HepG2 (cell line): Measurements from ENCODE around the gene AGAP1. TPM values are rescaled to one million over a fixed set of nuclear protein-coding genes. Genes with fewer than 3 reads are reported as not detected.

ENCODE experiments used
- E2F5 ChIP-seq: sonication (generic); formaldehyde crosslinking; conservative IDR thresholded peaks from 2 replicates; pipeline ENCODE4 v1.4.0; 2020; ENCODE audit warnings: missing genetic modification reagents
- JUND ChIP-seq: sonication (generic); formaldehyde crosslinking; IDR thresholded peaks from 2 replicates; pipeline ENCODE4 v1.8.0; 2022; ENCODE audit warnings: mild to moderate bottlenecking, missing genetic modification reagents
- MIER2 ChIP-seq: IDR thresholded peaks from 2 replicates; pipeline ENCODE4 v1.6.1; 2016; ENCODE audit warnings: missing biosample characterization, missing genetic modification reagents
- MYPOP ChIP-seq: sonication (generic); formaldehyde crosslinking; IDR thresholded peaks from 2 replicates; pipeline ENCODE4 v1.8.1; 2023; ENCODE audit warnings: mild to moderate bottlenecking, moderate library complexity, missing genetic modification reagents
- NFE2 ChIP-seq: sonication (generic); formaldehyde crosslinking; IDR thresholded peaks from 2 replicates; pipeline ENCODE4 v1.4.0; 2020; ENCODE audit warnings: missing genetic modification reagents
- SIX4 ChIP-seq: sonication (generic); formaldehyde crosslinking; IDR thresholded peaks from 2 replicates; pipeline ENCODE4 v1.4.0; 2020; ENCODE audit warnings: missing genetic modification reagents
- SSRP1 ChIP-seq: IDR thresholded peaks from 2 replicates; pipeline ENCODE4 v1.6.1; 2016; ENCODE audit warnings: control low read depth
- STAT6 ChIP-seq: sonication (generic); formaldehyde crosslinking; IDR thresholded peaks from 2 replicates; pipeline ENCODE4 v1.4.0; 2020; ENCODE audit warnings: missing genetic modification reagents, mild to moderate bottlenecking, borderline replicate concordance
- U2AF2 ChIP-seq: fragments of 200-400 bp; formaldehyde crosslinking; IDR thresholded peaks from 2 replicates; pipeline ENCODE4 v1.6.1; 2017; ENCODE audit warnings: low read depth, mild to moderate bottlenecking, low read length
- XBP1 ChIP-seq: sonication (generic); formaldehyde crosslinking; IDR thresholded peaks from 2 replicates; pipeline ENCODE4 v1.5.0; 2020; ENCODE audit warnings: missing genetic modification reagents
- ZBTB39 ChIP-seq: sonication (generic); formaldehyde crosslinking; IDR thresholded peaks from 2 replicates; pipeline ENCODE4 v1.5.0; 2020; ENCODE audit warnings: missing genetic modification reagents
- ZFP36 ChIP-seq: fragments of 150-350 bp; IDR thresholded peaks from 2 replicates; pipeline ENCODE4 v1.6.1; 2018; ENCODE audit warnings: borderline replicate concordance, low read length, low read depth; ENCODE audit not compliant: partially characterized antibody
- ZNF17 ChIP-seq: sonication (generic); formaldehyde crosslinking; IDR thresholded peaks from 2 replicates; pipeline ENCODE4 v1.5.0; 2020; ENCODE audit warnings: mild to moderate bottlenecking, missing genetic modification reagents
- ZNF276 ChIP-seq: sonication (generic); formaldehyde crosslinking; IDR thresholded peaks from 2 replicates; pipeline ENCODE4 v1.4.0; 2020; ENCODE audit warnings: mild to moderate bottlenecking, low read depth, missing genetic modification reagents
- ZNF576 ChIP-seq: sonication (generic); formaldehyde crosslinking; IDR thresholded peaks from 2 replicates; pipeline ENCODE4 v1.4.0; 2020; ENCODE audit warnings: mild to moderate bottlenecking, missing genetic modification reagents
- ZNF615 ChIP-seq: sonication (generic); formaldehyde crosslinking; IDR thresholded peaks from 2 replicates; pipeline ENCODE4 v1.5.0; 2020; ENCODE audit warnings: mild to moderate bottlenecking, missing genetic modification reagents, borderline replicate concordance
- ZNF776 ChIP-seq: sonication (generic); formaldehyde crosslinking; IDR thresholded peaks from 2 replicates; pipeline ENCODE4 v1.4.0; 2020; ENCODE audit warnings: mild to moderate bottlenecking, missing genetic modification reagents
- ZNF788 ChIP-seq: sonication (generic); formaldehyde crosslinking; IDR thresholded peaks from 2 replicates; pipeline ENCODE4 v1.5.0; 2020; ENCODE audit warnings: mild to moderate bottlenecking, missing genetic modification reagents, borderline replicate concordance
- ZZZ3 ChIP-seq: sonication (generic); formaldehyde crosslinking; IDR thresholded peaks from 2 replicates; pipeline ENCODE4 v1.4.0; 2020; ENCODE audit warnings: missing genetic modification reagents, mild to moderate bottlenecking, borderline replicate concordance
- polyA plus RNA-seq, 8 experiments: library from polyadenylated mRNA; depleted of rRNA in 3 of 8; stranded (reverse) in 7 of 8; unstranded in 1 of 8; fragments of >200 nt; fragmentation: Illumina TruSeq in 4 of 8; extraction: Trizol in 4 of 8; gene quantifications; 2 replicates each; pipeline versions ENCODE4 v1.2.1 to v1.2.3, GENCODE V29; 2011 to 2016; ENCODE audit warnings: low read depth in 4 of 8, missing spikeins in 1 of 8, mixed read lengths in 1 of 8; ENCODE audit not compliant: insufficient read depth in 1 of 8
- total RNA-seq, 5 experiments: library from RNA; depleted of rRNA; stranded (reverse); fragments of >200 nt; fragmentation: Illumina TruSeq; extraction: Trizol; gene quantifications; 2 replicates each; pipeline ENCODE4 v1.2.3, GENCODE V29; 2016; ENCODE audit warnings: low read depth in 1 of 5

Gene AGAP1
- total and polyA plus RNA-seq, 2 of the 13 experiments (the other 11 are each of a cell fraction or from before 2014, with no cell fraction given): 21.2 to 32.7 TPM

GRCh38 chr2:235468978-235469655 is 24.7 kb upstream of the AGAP1 start (continued):
- no peak for TF ChIP-seq JUND (CRISPR knock-in tag)
- TF ChIP-seq MIER2 (CRISPR knock-in tag): no peak
- no peak for TF ChIP-seq ZNF17 (CRISPR knock-in tag)
- no peak for TF ChIP-seq E2F5
- TF ChIP-seq STAT6 (CRISPR knock-in tag): no peak
- no peak for TF ChIP-seq SSRP1
- no peak for TF ChIP-seq U2AF2
- no peak for TF ChIP-seq ZNF788
- no peak for TF ChIP-seq ZNF576 (CRISPR knock-in tag)
- no peak for TF ChIP-seq ZBTB39 (CRISPR knock-in tag)
- no peak for TF ChIP-seq NFE2 (CRISPR knock-in tag)
- TF ChIP-seq ZZZ3 (CRISPR knock-in tag): no peak
- TF ChIP-seq SIX4: no peak
- TF ChIP-seq ZNF776 (CRISPR knock-in tag): no peak
- TF ChIP-seq XBP1 (CRISPR knock-in tag): no peak
- TF ChIP-seq ZNF276 (CRISPR knock-in tag): no peak
- TF ChIP-seq ZNF615 (CRISPR knock-in tag): no peak
- no peak for TF ChIP-seq MYPOP
- TF ChIP-seq ZFP36: no peak
